ENCODE results near the gene LIN7B.
"Not testable (repeated sequence)": the region's sequence is repeated elsewhere in the genome, so short reads cannot be mapped to it uniquely, and the experiment has no call there.

Gene LIN7B

DNA sequence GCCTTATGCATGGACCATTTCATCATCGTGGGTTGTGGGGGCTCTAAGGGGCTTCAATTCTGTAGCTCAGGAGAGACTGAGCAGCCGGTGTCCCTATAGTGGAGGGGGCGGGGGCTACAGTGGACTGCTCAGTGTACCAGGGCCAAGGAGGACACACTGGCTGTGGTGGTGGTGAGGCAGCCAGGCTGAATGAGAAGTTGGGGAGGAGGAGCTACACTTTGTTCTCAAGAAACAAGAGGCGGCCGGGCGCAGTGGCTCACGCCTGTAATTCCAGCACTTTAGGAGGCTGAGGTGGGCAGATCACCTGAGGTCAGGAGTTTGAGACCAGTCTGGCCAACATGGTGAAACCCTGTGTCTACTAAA, 32.2 kb downstream of the LIN7B start:
- DNase-seq = not testable (repeated sequence)

GRCh38 chr19:49148044-49148682, 34.0 kb downstream of the LIN7B start:
- no peak for DNase-seq

GRCh38 chr19:49148784-49149651, 34.8 kb downstream of the LIN7B start:
- peak; percentile 64 to 77 (median 73) for DNase-seq

DNA sequence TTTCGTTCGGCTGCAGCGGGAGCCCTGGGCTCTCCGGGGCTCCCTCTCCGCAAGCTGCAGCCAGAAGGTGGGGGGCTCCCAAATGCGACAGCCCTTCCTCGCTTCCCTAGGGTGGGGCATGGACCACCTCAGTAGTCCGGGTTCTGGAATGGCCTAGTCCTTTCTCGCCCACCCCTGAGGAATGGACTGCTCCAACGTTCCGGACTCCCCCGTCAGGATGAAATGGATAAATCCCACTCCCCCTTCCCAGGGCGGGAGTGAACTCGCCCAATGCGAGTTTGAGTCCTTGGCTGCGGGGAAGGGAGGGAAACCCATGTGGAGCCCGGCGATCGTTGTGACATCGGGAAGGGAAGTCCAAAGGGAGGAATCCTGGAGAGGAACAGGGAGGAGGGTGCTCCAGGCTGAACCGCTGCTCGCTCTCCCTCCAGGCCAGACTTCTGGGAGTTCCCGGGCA, 35.5 kb downstream of the LIN7B start:
- no peak for DNase-seq

DNA sequence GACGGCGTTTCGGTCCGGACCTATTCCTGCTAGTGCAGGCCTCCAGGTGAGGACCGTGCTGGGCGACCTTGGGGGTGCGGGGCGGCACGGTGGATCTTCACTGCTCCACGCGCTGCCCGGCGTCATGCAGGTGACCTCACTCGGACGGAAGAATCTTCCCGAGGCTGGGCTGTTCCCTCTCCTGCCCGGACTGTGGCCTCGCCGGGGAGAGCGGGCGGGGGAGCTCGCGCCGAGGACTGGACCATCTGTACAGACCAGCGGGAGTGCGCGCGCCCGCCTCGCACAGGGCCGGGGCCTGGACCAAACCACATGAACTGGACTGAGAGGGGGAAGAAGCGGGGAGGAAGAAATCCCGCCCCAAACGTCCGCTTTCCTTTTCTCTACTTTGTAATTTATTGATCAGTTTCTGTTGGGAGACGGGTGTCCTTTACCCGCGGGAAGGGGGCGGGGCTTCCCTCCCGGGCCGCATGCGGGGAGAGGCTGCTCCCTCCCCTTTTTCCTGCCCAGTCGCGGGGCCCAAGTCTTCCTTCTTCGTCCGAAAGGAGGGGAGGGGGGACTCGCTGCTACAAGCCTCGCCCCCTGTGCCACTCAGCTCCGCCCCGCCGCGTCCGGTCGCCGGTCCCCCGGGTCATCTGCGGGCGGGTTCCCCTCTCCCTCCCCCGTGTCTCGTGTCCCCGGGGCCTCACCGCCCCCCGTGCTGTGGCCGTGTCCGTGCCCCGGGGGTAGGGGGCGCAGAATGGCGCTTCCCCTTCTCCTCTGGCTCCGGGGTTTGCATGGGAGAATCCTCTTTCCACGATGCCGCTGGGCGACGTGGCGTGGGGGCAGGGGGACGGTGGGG, 36.2 kb downstream of the LIN7B start:
- DNase-seq = peak in 4 of 5 donors; percentile 21 to 47 (median 30)

- no peak for DNase-seq
These were observed 36.7 kb downstream of the LIN7B start for GRCh38 chr19:49150944-49151243.

DNA sequence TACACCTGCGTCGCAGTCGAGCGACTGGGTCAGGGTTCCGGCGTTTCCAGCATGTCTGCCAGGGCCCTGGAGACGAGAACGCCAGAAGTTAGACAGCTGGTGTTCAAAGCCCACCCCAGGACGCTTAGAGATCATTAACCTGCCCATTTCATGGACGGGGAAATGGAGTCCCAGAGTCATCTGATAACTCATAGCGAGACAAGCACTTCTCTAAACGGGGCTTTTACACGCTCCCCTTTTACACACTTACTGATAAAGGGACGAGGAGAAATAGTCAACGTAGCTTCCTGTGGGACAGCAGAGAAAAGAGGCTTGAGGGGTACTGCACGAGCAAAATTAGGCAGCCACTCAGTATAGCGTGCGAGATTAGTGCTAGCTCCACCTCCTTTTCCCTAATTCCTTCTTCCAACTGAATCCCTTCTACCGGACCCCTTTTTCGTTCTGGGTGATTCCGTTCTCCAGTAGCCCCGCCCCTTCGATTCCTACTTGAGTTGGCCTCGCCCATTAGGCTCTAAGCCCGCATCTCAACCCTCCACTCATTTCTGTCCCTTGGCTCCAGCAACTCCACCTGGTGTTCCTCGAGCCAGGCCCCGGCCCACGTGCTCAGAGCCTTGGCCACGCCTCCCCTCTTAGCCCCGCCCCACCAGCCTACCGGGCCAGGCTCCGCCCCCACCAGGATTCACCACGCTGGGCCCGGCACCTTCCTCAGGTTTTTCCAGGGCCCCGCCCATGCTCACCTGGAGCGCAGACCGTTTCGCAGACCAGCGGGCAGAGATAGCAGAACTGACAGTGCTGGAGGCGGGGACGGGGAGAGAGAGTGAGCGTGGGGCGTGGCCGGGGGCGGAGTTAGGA, 37.3 kb downstream of the LIN7B start:
- DNase-seq = peak in 2 of 5 donors; percentile 29

GRCh38 chr19:49152119-49152550, 38.0 kb downstream of the LIN7B start:
- no peak for DNase-seq

- no peak for DNase-seq
These were observed 39.1 kb downstream of the LIN7B start for GRCh38 chr19:49153167-49153809.

- no peak for DNase-seq
These were observed 40.1 kb downstream of the LIN7B start for GRCh38 chr19:49154279-49154678.

GRCh38 chr19:49155005-49155819, 41.0 kb downstream of the LIN7B start, which contains the start of gene HRC:
Gene HRC (minus strand): TSS chr19:49155396. CDS start chr19:49155237, 159 bp downstream.
- DNase-seq = no peak

- no peak for DNase-seq
These were observed 41.7 kb downstream of the LIN7B start for GRCh38 chr19:49155820-49156346.

DNA sequence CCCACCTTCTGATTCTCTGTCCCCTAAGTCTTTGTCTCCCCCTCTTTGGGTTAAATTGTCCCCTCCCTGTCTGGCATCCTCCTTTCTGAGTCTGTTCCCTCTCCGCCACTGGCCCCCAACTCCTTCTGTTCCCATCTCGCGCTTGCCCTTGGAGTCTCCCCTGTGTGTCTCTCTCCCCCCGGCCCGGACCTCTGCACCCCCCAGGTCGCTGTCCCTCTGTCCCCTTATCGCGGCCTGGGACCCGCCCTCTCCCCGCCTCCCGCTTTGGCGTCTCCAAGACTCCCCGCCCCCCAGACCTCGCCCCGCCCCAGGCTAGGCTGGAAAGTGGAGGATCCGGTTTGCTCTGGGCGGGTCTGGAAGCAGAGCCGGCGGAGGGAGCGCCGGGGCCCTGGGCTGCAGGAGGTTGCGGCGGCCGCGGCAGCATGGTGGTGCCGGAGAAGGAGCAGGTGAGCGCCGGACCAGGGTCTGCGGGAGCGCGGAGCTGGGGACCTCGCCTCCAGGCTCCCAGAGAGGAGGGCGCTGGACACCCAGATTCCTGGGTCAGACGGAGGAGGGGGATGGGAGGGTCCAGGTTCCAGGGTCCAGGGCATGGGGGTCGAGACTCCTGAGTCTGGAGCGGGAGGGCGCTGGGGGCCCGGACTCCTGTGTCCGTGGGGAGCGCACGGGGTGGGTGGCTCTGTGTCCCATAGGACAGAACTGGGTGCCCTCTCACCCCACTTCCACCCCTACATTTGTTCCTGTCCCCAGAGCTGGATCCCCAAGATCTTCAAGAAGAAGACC, 43.5 kb downstream of the LIN7B start, which contains the start of gene TRPM4:
TSS of gene TRPM4 (plus strand) at position 348 of the 780 bp plus-strand sequence. CDS start at position 423, 75 bp downstream.
- DNase-seq = peak in 1 of 5 donors; percentile 26

GRCh38 chr19:49160450-49161189, 46.5 kb downstream of the LIN7B start:
- DNase-seq = no peak

- DNase-seq = no peak
These were observed 47.8 kb downstream of the LIN7B start for GRCh38 chr19:49161987-49162386.

- no peak for DNase-seq
These were observed 51.1 kb downstream of the LIN7B start for GRCh38 chr19:49165111-49165750.

DNA sequence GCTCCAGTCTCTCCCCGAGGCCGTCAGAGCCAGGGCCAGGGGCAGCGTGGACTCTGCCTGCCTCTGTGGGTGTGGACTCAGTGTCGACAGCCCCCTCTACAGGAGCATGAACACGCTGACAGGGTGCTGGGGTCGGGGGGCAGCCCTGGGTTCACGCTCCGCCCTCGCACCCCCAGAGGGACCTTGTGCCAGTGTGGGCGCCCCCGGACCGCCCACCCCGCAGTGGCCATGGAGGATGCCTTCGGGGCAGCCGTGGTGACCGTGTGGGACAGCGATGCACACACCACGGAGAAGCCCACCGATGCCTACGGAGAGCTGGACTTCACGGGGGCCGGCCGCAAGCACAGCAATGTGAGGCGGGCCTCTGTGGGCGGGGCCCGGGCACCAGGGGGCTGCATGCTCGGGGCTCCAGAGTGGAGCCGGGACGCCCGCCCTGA, 51.7 kb downstream of the LIN7B start:
- DNase-seq = no peak

GRCh38 chr19:49167857-49168409, 53.8 kb downstream of the LIN7B start:
- no peak for DNase-seq
